Stimulated activated CD4-positive, alpha-beta T cell treated with anti-CD3 and anti-CD28 coated beads, Interleukin-2, amount 100 ng/mL, for 48 hours (primary cell): Measurements from ENCODE around the gene PSD.

Experiments
- DNase-seq, 2 donors: peaks; one replicate each; pipeline ENCODE4 v3.0.0-alpha.2; 2020

The PSD gene

GRCh38 chr10:102402512-102402896 lies 16.1 kb downstream of the PSD start:
- DNase-seq = no peak

- DNase-seq = no peak
These were observed 16.7 kb downstream of the PSD start for GRCh38 chr10:102401735-102402511.

GRCh38 chr10:102401342-102401654 lies 17.3 kb downstream of the PSD start:
- DNase-seq = no peak

- no peak for DNase-seq
These were observed 17.8 kb downstream of the PSD start for GRCh38 chr10:102400598-102401341.

- DNase-seq = no peak
These were observed 18.5 kb downstream of the PSD start for GRCh38 chr10:102400076-102400475.

GRCh38 chr10:102399217-102400021 lies 19.2 kb downstream of the PSD start:
- DNase-seq = peak; percentile 81 to 88

- no peak for DNase-seq
These were observed 20.2 kb downstream of the PSD start for GRCh38 chr10:102398172-102399020.

GRCh38 chr10:102397222-102398171 lies 21.1 kb downstream of the PSD start:
- no peak for DNase-seq

- no peak for DNase-seq
These were observed 21.8 kb downstream of the PSD start for GRCh38 chr10:102396730-102397151.

GRCh38 chr10:102396317-102396650 lies 22.3 kb downstream of the PSD start:
- DNase-seq = no peak

- DNase-seq = peak; percentile 89 to 91
These were observed 22.9 kb downstream of the PSD start, which contains the start of gene NFKB2 for GRCh38 chr10:102395400-102396316. TSS of gene NFKB2 (plus strand) at chr10:102395705. CDS start at chr10:102395960, 255 bp downstream.

GRCh38 chr10:102394801-102395399 lies 23.7 kb downstream of the PSD start:
- peak in 1 of 2 donors; percentile 46 for DNase-seq

- peak; percentile 97 to 98 for DNase-seq
These were observed 24.3 kb downstream of the PSD start for GRCh38 chr10:102394079-102394800.

- no peak for DNase-seq
These were observed 25.0 kb downstream of the PSD start for GRCh38 chr10:102393411-102394078.

- DNase-seq = no peak
These were observed 26.3 kb downstream of the PSD start for GRCh38 chr10:102392306-102392705.

- DNase-seq = no peak
These were observed 28.7 kb downstream of the PSD start for GRCh38 chr10:102389894-102390293.

GRCh38 chr10:102384606-102385429 lies 33.8 kb downstream of the PSD start:
- DNase-seq = no peak

- DNase-seq = no peak
These were observed 34.5 kb downstream of the PSD start for GRCh38 chr10:102384053-102384452.
